ENCODE data around the gene COL20A1. TPM values are rescaled to one million over a fixed set of nuclear protein-coding genes. Genes with fewer than 3 reads are reported as not detected.

The COL20A1 gene
- total and polyA plus RNA-seq, 2 of the 13 experiments (the other 11 are each of a cell fraction or from before 2014, with no cell fraction given), result not detected

DNA sequence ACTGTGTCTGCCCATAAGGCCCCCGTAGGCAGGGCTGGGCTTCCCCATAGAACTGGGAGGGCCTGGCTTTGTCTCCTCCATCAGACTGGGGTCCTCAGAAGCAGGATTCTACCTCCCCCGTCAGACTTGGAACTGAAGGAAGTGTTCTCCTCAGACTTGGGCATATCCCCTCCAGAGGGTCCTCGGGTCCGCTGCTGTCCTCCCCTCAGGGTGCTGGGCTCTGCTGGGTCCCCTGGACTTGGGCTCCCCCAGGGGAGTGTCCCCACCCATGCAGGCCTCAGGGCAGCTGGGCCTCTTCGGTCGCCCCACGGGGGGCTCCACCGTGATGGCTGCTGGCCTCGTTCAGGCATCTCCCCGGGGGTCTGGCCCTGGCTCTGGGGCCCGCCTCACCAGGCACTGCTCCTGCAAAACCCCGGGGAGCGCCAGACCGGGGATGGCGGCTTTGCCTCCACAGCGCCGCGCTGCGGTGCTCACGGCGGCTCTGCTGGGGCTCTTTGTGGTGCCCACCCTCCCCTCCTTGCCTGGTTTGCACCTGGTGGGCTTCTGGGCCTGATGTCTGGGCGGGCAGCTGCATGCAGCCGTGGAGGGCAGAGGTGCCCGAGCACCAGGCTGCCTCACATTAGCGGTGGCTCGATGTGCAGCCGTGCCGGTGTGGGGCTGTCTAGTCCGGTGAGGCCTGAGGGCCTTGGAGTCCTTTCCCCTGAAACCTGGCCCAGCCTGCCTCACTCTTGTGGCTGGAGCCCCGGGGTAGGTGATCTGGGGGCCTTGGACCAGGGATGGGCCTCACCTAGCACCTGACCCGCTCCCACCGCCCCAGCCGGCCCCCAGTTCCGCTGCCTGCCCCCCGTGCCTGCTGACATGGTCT is 13.9 kb downstream of the COL20A1 start:
- H3K4me3 ChIP-seq (replicated peaks in 1 of 3; ENCODE audit: insufficient read depth in 1 of 3, low read depth in 2 of 3, low read length in 3 of 3), result no peak overlapping the region
- ChIA-PET CTCF (ENCODE audit: low intra/inter-chr PET ratio, low total read pairs) (interaction anchor here (2.0 kb wide), 1 partner anchor 75 kb away, joined by 6 read pairs; no protein-coding TSS in a partner anchor), POLR2A (no interaction called here)
- no peaks in the 10 kb centered on the region for H3K79me2 ChIP-seq (ENCODE audit: insufficient read depth, low read length)
- no peaks in the 10 kb centered on the region for H3K4me1 ChIP-seq (ENCODE audit: insufficient read depth, low read length)
- no peak overlapping the region for H3K4me2 ChIP-seq (ENCODE audit: low read depth, low read length)
- intact Hi-C loops (cut with micrococcal nuclease; ENCODE audit: unreplicated experiment), result no loop called here
- ATAC-seq (no peak; the same call in 2 of the 3 replicates), DNase-seq (ENCODE audit: low spot score) (no peak), FAIRE-seq (no peak)
- in situ Hi-C loops (cut with HindIII; ENCODE audit: extremely low pct_ligation_motif_present, low pct_unique_long_range_greater_than_20kb), result loop anchor here (5.0 kb wide), 1 partner anchor 75 kb away; no protein-coding TSS in a partner anchor
- no peak overlapping the region for H3K9ac ChIP-seq (ENCODE audit: insufficient read depth, low read depth, low read length)
- BruUV-seq (replicated peaks), result no TSS peak
- H3K36me3 ChIP-seq (replicated peaks in 1 of 2; ENCODE audit: control insufficient read depth in 1 of 2, insufficient read depth in 2 of 2, low read length in 2 of 2), result no peaks in the 10 kb centered on the region
- TF ChIP-seq, protein P1, sequence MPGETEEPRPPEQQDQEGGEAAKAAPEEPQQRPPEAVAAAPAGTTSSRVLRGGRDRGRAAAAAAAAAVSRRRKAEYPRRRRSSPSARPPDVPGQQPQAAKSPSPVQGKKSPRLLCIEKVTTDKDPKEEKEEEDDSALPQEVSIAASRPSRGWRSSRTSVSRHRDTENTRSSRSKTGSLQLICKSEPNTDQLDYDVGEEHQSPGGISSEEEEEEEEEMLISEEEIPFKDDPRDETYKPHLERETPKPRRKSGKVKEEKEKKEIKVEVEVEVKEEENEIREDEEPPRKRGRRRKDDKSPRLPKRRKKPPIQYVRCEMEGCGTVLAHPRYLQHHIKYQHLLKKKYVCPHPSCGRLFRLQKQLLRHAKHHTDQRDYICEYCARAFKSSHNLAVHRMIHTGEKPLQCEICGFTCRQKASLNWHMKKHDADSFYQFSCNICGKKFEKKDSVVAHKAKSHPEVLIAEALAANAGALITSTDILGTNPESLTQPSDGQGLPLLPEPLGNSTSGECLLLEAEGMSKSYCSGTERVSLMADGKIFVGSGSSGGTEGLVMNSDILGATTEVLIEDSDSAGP (CRISPR knock-in tag; IDR thresholded peaks at IDR 0.05; ENCODE audit: borderline replicate concordance), result 0 out of 2 replicates have a peak, but pooled peaks have one; percentile 35
- TF ChIP-seq XBP1 (CRISPR knock-in tag; IDR thresholded peaks at IDR 0.05), result no peak
- TF ChIP-seq ZSCAN22 (CRISPR knock-in tag; IDR thresholded peaks at IDR 0.05), result peak; percentile 94
- WGBS (ENCODE audit: low lambda C conversion rate), result 23% methylated on average over 12 of the region's 35 CpGs
- H3K27ac ChIP-seq (ENCODE audit: extremely low read length, insufficient read depth, low read length), result no peak overlapping the region
- peaks cover 14% of the 10 kb centered on the region; the same call in 1 of the 2 replicates for H4K20me1 ChIP-seq (ENCODE audit: insufficient read depth, low read length)
- H3K27me3 ChIP-seq (ENCODE audit: control insufficient read depth in 1 of 2, insufficient read depth in 2 of 2, low read length in 2 of 2), result peaks cover 21 to 60% of the 10 kb centered on the region in 2 experiments
- H2AFZ ChIP-seq (ENCODE audit: low read length), result no peak overlapping the region
- H3K9me3 ChIP-seq (ENCODE audit: low read length), result no peaks in the 10 kb centered on the region
